GM21825 (cell line): Measurements from ENCODE around the gene TEX52.

Experiments used
- ATAC-seq: cut with Tn5 transposase; IDR thresholded peaks from one replicate; pipeline ENCODE4 v1.9.1; 2021; ENCODE audit warnings: mild to moderate bottlenecking, moderate library complexity; ENCODE audit not compliant: unreplicated experiment

The TEX52 gene

DNA sequence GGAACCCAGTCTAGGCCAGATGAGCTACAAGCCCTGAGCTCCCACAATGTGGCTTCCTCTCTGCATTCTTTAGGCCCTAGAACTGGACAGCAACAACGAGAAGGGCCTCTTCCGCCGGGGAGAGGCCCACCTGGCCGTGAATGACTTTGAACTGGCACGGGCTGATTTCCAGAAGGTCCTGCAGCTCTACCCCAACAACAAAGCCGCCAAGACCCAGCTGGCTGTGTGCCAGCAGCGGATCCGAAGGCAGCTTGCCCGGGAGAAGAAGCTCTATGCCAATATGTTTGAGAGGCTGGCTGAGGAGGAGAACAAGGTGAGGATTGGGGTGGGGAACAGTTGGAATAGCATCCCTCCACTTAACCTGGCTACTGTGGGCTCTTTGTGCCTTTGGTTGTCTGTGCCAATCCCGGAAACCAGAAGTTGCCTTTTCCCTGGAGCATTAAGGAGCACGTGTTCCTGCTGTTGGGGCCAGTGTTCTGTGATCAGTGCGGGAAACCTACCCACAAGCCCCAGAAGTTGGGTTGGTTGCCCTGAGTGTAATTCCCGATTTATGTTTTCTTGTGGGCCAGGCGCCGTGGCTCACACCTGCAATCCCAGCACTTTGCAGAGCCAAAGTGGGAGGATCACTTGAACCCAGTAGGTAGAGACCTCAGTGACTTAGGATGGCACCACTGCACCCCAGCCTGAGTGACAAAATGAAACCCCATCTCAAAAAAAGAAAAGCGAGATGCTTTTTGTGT, 55.6 kb downstream of the TEX52 start:
- ATAC-seq: no peak

DNA sequence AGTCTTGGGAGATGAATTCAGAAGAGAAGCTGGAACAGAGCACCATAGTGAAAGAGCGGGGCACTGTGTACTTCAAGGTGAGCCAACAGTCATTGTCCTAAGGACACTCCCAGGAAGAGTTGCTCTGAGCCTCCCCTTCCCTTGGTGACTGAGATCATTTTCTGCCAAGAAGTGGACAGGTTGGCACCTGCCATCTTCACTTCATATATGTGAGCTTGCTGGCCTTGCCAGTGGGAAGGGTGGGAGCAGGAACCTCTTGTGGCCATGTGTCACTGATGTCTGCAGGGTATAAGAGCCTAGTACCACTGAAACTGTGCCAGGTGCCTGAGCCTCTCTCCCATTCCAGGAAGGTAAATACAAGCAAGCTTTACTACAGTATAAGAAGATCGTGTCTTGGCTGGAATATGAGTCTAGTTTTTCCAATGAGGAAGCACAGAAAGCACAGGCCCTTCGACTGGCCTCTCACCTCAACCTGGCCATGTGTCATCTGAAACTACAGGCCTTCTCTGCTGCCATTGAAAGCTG, 56.7 kb downstream of the TEX52 start:
- no peak for ATAC-seq
